HepG2 (cell line): Measurements from ENCODE around the gene AUH. TPM values are rescaled to one million over a fixed set of nuclear protein-coding genes. Genes with fewer than 3 reads are reported as not detected.

Source experiments
- CEBPB ChIP-seq: IDR thresholded peaks from 2 replicates; pipeline ENCODE4 v1.6.1; 2011; ENCODE audit warnings: low read depth, low read length, improper control_type of control experiment, borderline replicate concordance
- CSRNP2 ChIP-seq: sonication (generic); formaldehyde crosslinking; conservative IDR thresholded peaks from 2 replicates; pipeline ENCODE4 v1.8.0; 2022; ENCODE audit warnings: low read depth, missing genetic modification reagents
- FOXJ3 ChIP-seq: sonication (generic); formaldehyde crosslinking; IDR thresholded peaks from 2 replicates; pipeline ENCODE4 v1.4.0; 2020; ENCODE audit warnings: missing genetic modification reagents, mild to moderate bottlenecking, borderline replicate concordance
- FOXO1 ChIP-seq: sonication (generic); formaldehyde crosslinking; IDR thresholded peaks from 2 replicates; pipeline ENCODE4 v1.4.0; 2020; ENCODE audit warnings: missing genetic modification reagents
- HNF4G ChIP-seq, 2 experiments: sonication (generic) in 1 of 2; formaldehyde crosslinking in 1 of 2; IDR thresholded peaks; 2 replicates each; pipeline versions ENCODE4 v1.4.0 to v1.6.1; 2011 to 2020; ENCODE audit warnings: borderline replicate concordance in 2 of 2, low read depth in 2 of 2, mild to moderate bottlenecking in 2 of 2, low read length in 1 of 2, missing genetic modification reagents in 1 of 2, moderate library complexity in 1 of 2
- KMT2B ChIP-seq: IDR thresholded peaks from 2 replicates; pipeline ENCODE4 v1.6.1; 2016; ENCODE audit warnings: missing genetic modification reagents, missing compliant biosample characterization
- MBD4 ChIP-seq: IDR thresholded peaks from 2 replicates; pipeline ENCODE4 v1.6.1; 2012; ENCODE audit warnings: low read length, inconsistent platforms, borderline replicate concordance
- PRPF4 ChIP-seq: fragments of 200-400 bp; formaldehyde crosslinking; IDR thresholded peaks from 2 replicates; pipeline ENCODE4 v1.6.1; 2016; ENCODE audit warnings: low read length, low read depth; ENCODE audit not compliant: poor library complexity, severe bottlenecking
- TEAD2 ChIP-seq: sonication (generic); formaldehyde crosslinking; IDR thresholded peaks from 2 replicates; pipeline ENCODE4 v1.9.0; 2021; ENCODE audit warnings: missing genetic modification reagents
- XRCC5 ChIP-seq: fragments of 200-400 bp; formaldehyde crosslinking; optimal IDR thresholded peaks from 2 replicates; pipeline ENCODE3; 2017; ENCODE audit warnings: mild to moderate bottlenecking, low read length
- ZBTB44 ChIP-seq: sonication (generic); formaldehyde crosslinking; IDR thresholded peaks from 2 replicates; pipeline ENCODE4 v1.4.0; 2020; ENCODE audit warnings: missing genetic modification reagents
- ZNF317 ChIP-seq: sonication (generic); formaldehyde crosslinking; IDR thresholded peaks from 2 replicates; pipeline ENCODE4 v1.5.0; 2020; ENCODE audit warnings: mild to moderate bottlenecking, missing genetic modification reagents
- ZNF331 ChIP-seq: sonication (generic); formaldehyde crosslinking; IDR thresholded peaks from 2 replicates; pipeline ENCODE4 v1.4.0; 2020; ENCODE audit warnings: missing genetic modification reagents
- ZNF740 ChIP-seq: sonication (generic); formaldehyde crosslinking; IDR thresholded peaks from 2 replicates; pipeline ENCODE4 v1.4.0; 2020; ENCODE audit warnings: missing genetic modification reagents
- polyA plus RNA-seq, 8 experiments: library from polyadenylated mRNA; depleted of rRNA in 3 of 8; stranded (reverse) in 7 of 8; unstranded in 1 of 8; fragments of >200 nt; fragmentation: Illumina TruSeq in 4 of 8; extraction: Trizol in 4 of 8; gene quantifications; 2 replicates each; pipeline versions ENCODE4 v1.2.1 to v1.2.3, GENCODE V29; 2011 to 2016; ENCODE audit warnings: low read depth in 4 of 8, missing spikeins in 1 of 8, mixed read lengths in 1 of 8; ENCODE audit not compliant: insufficient read depth in 1 of 8
- total RNA-seq, 5 experiments: library from RNA; depleted of rRNA; stranded (reverse); fragments of >200 nt; fragmentation: Illumina TruSeq; extraction: Trizol; gene quantifications; 2 replicates each; pipeline ENCODE4 v1.2.3, GENCODE V29; 2016; ENCODE audit warnings: low read depth in 1 of 5
- TF ChIP-seq, protein P1 (sequence below): sonication (generic); formaldehyde crosslinking; IDR thresholded peaks from 2 replicates; pipeline ENCODE4 v1.4.0; 2020; ENCODE audit warnings: missing genetic modification reagents
- TF ChIP-seq, protein P2 (sequence below): IDR thresholded peaks from 2 replicates; pipeline ENCODE4 v1.6.1; 2016
- TF ChIP-seq, protein P3 (sequence below): sonication (generic); formaldehyde crosslinking; IDR thresholded peaks from 2 replicates; pipeline ENCODE4 v1.4.0; 2020; ENCODE audit warnings: mild to moderate bottlenecking, missing genetic modification reagents, borderline replicate concordance
- TF ChIP-seq, protein P4 (sequence below): fragments of 450-650 bp; IDR thresholded peaks from 2 replicates; pipeline ENCODE4 v1.6.1; 2016

Gene AUH
- total and polyA plus RNA-seq, 2 of the 13 experiments (the other 11 are each of a cell fraction or from before 2014, with no cell fraction given) = 25.8 to 31.9 TPM

- TF ChIP-seq XRCC5 (no peak), PRPF4 (no peak), CSRNP2 (CRISPR knock-in tag) (no peak), ZNF331 (CRISPR knock-in tag) (peak; percentile 92; the same call in 1 of the 2 replicates), TEAD2 (CRISPR knock-in tag) (no peak), ZNF740 (CRISPR knock-in tag) (0 out of 2 replicates have a peak, but pooled peaks have one; percentile 38), CEBPB (peak; percentile 100), ZNF317 (CRISPR knock-in tag) (peak; percentile 64; the same call in 1 of the 2 replicates), KMT2B (CRISPR knock-in tag) (peak; percentile 57; the same call in 1 of the 2 replicates), MBD4 (no peak), FOXJ3 (peak; percentile 82; the same call in 1 of the 2 replicates), HNF4G (IDR thresholded peaks at IDR 0.05; ENCODE audit: borderline replicate concordance, low read depth, low read length) (peak; percentile 77), HNF4G (CRISPR knock-in tag; IDR thresholded peaks at IDR 0.05; ENCODE audit: borderline replicate concordance, low read depth) (no peak), FOXO1 (CRISPR knock-in tag) (peak; percentile 91), ZBTB44 (no peak)
- TF ChIP-seq, protein P1, sequence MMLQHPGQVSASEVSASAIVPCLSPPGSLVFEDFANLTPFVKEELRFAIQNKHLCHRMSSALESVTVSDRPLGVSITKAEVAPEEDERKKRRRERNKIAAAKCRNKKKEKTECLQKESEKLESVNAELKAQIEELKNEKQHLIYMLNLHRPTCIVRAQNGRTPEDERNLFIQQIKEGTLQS = 0 out of 2 replicates have a peak, but pooled peaks have one; percentile 27
- TF ChIP-seq, protein P2, sequence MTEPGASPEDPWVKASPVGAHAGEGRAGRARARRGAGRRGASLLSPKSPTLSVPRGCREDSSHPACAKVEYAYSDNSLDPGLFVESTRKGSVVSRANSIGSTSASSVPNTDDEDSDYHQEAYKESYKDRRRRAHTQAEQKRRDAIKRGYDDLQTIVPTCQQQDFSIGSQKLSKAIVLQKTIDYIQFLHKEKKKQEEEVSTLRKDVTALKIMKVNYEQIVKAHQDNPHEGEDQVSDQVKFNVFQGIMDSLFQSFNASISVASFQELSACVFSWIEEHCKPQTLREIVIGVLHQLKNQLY (CRISPR knock-in tag) = peak; percentile 60; the same call in 1 of the 2 replicates
- TF ChIP-seq, protein P3, sequence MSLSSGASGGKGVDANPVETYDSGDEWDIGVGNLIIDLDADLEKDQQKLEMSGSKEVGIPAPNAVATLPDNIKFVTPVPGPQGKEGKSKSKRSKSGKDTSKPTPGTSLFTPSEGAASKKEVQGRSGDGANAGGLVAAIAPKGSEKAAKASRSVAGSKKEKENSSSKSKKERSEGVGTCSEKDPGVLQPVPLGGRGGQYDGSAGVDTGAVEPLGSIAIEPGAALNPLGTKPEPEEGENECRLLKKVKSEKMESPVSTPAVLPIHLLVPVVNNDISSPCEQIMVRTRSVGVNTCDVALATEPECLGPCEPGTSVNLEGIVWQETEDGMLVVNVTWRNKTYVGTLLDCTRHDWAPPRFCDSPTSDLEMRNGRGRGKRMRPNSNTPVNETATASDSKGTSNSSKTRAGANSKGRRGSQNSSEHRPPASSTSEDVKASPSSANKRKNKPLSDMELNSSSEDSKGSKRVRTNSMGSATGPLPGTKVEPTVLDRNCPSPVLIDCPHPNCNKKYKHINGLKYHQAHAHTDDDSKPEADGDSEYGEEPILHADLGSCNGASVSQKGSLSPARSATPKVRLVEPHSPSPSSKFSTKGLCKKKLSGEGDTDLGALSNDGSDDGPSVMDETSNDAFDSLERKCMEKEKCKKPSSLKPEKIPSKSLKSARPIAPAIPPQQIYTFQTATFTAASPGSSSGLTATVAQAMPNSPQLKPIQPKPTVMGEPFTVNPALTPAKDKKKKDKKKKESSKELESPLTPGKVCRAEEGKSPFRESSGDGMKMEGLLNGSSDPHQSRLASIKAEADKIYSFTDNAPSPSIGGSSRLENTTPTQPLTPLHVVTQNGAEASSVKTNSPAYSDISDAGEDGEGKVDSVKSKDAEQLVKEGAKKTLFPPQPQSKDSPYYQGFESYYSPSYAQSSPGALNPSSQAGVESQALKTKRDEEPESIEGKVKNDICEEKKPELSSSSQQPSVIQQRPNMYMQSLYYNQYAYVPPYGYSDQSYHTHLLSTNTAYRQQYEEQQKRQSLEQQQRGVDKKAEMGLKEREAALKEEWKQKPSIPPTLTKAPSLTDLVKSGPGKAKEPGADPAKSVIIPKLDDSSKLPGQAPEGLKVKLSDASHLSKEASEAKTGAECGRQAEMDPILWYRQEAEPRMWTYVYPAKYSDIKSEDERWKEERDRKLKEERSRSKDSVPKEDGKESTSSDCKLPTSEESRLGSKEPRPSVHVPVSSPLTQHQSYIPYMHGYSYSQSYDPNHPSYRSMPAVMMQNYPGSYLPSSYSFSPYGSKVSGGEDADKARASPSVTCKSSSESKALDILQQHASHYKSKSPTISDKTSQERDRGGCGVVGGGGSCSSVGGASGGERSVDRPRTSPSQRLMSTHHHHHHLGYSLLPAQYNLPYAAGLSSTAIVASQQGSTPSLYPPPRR = peak; percentile 69; the same call in 1 of the 2 replicates
- TF ChIP-seq, protein P4, sequence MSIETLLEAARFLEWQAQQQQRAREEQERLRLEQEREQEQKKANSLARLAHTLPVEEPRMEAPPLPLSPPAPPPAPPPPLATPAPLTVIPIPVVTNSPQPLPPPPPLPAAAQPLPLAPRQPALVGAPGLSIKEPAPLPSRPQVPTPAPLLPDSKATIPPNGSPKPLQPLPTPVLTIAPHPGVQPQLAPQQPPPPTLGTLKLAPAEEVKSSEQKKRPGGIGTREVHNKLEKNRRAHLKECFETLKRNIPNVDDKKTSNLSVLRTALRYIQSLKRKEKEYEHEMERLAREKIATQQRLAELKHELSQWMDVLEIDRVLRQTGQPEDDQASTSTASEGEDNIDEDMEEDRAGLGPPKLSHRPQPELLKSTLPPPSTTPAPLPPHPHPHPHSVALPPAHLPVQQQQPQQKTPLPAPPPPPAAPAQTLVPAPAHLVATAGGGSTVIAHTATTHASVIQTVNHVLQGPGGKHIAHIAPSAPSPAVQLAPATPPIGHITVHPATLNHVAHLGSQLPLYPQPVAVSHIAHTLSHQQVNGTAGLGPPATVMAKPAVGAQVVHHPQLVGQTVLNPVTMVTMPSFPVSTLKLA = peak; percentile 38
Observed at GRCh38 chr9:91395106-91395552, 33.4 kb upstream of the AUH start (continued).
